Activated CD8-positive, alpha-beta memory T cell treated with anti-CD3 and anti-CD28 coated beads for 36 hours (primary cell): Measurements from ENCODE around the gene DST. TPM values are rescaled to one million over a fixed set of nuclear protein-coding genes. Genes with fewer than 3 reads are reported as not detected.

Experiments
- CTCF ChIA-PET: fragments of 350-600 bp; sonication (Branson Sonifier 250); formaldehyde crosslinking; loops from one replicate; lab custom pipeline; 2021; ENCODE audit warnings: antibody characterized with exemption; lab: Charles Lee
- POLR2A ChIA-PET: fragments of 350-600 bp; sonication (Branson Sonifier 250); formaldehyde crosslinking; loops from one replicate; lab custom pipeline; 2021; ENCODE audit warnings: antibody characterized with exemption; lab: Charles Lee
- total RNA-seq, 2 experiments: library from RNA; stranded (reverse); gene quantifications; one replicate each; pipeline ENCODE4 v1.2.3, GENCODE V29; 2021

The DST gene
- total RNA-seq, 2 experiments from 2014 or later = 1.7 TPM

DNA sequence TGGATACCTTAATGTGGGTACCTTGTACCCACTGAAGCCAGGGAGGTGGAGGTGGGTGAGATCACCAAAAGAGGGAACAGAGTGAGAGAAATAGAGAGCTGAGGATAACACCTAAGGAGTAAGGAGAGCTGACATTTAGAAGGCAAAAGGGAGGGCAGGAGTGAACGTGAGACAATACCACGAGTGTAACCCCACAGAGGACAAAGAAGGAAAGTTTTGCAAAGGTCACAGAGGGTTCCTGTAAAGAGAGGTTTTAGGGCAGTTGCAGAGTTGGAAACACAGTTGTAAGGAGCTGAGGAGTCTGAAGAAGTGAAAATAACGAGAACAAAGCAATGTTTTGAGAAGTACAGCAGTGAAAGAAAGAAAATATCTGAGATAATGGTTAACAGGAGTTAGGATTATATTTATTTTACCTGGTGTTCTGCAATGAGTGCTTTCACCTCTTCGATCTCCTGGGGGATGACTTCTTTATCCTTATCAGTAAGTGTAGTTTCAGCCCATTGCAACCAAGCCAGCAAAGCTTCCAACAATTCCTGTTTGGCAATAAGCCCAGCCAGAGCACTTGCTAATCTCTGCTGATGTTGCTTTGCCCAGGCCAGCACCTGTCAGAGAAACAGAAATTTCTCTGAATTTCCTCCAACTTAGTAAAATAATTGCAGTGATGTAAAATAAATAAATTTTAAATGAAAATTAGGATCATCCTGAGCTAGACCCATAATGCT, 166.8 kb downstream of the DST start:
- POLR2A ChIA-PET = no interaction called here
- CTCF ChIA-PET = no interaction called here

DNA sequence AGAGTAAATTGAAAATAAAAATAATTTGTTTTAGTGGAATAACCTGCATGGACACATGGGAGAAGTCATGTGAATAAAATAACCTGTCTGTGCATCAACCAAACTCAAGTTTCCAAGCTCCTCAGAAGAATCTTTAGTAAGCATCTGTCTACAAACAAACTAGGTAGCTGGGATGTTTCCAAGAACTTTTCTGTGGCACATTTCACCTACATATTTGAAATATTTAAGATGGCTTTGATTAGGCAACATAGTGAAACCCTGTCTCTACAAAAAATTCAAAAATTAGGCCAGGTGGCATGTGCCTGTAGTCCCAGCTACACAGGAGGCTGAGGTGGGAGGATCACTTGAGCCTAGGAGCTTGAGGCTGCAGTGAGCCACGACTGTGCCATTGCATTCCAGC, 168.2 kb downstream of the DST start:
- ChIA-PET CTCF (no interaction called here), POLR2A (no interaction called here)

DNA sequence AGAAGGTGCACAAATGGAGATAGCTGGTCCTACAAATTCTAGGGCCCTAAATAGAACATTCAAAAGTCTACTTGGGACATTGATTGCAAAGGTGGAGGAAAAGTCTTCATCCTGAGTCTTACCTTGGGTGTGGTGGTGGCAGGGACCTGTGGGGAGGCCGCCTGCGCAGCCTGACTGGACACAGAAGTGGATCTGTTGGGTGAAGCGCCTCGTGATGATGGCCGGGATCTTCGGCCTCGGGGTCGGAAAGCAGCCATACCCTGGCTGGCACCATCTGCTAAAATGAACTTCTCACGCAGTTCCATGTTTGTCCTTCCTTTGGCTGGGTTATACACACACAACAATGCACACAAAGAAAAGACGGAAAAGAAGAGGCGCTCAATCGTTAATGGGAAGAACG, 179.2 kb downstream of the DST start:
- POLR2A ChIA-PET = no interaction called here
- CTCF ChIA-PET = no interaction called here

DNA sequence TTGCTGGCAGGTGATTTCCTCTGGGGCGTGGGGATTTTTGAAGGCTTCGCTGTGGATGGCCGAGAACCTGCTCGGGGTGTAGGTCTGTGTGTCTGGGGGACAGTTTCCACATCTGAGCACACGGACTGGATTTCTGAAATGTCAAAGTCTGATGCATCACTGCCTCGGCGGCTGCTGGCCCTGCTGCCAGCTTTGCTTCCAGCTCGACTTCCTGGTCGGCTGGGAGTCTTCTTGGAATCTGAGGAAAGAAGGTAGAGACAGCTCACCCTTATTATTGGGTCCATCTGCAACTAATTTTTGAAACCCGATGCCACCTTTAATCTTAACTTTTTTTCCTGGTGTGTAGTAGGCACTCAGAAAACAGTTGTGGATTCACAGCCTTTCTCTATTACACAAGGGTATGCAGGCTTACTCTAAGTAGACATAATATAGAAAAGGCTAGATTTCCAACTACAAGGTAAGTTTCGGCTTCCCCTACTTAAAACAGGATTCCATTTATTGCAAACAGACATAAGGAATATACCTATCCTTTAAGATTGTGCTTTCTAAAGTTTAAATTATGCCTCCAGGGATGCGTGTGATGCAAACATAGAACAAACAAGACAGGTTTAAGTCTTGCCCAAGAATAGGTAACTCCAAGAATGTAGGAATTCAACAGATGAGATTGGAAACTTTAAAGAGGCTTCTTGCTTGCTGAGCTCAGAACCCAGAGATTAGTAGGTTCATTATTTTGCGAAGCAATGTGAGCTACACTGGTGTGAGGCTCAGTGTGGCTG, 183.5 kb downstream of the DST start:
- ChIA-PET CTCF (no interaction called here), POLR2A (no interaction called here)

DNA sequence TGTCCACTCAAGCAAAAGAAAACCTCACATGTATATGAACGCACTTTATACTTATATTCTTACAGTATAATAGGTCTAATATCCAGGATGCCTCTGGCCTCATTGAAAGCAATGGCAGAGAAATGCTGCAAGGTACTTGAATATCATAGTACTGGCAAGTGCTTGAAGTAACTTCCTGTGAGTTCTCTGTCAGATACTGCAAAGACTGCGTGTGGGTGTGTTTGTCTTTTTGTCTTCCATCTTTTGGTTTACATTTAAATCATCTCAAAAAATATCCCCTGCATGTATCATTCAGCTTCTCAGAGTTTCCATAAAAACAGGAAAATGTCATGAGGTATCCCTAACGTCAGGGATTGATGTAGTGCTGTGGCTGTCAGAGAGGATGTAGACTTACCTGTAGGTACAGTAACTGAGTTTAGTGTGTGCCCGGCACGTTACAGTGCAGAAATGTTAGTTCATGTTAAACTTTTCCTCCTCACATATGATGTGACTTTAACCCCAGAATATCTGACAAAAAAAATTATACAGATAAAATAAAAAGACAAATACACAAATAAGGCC, 184.3 kb downstream of the DST start:
- ChIA-PET CTCF (no interaction called here), POLR2A (no interaction called here)

DNA sequence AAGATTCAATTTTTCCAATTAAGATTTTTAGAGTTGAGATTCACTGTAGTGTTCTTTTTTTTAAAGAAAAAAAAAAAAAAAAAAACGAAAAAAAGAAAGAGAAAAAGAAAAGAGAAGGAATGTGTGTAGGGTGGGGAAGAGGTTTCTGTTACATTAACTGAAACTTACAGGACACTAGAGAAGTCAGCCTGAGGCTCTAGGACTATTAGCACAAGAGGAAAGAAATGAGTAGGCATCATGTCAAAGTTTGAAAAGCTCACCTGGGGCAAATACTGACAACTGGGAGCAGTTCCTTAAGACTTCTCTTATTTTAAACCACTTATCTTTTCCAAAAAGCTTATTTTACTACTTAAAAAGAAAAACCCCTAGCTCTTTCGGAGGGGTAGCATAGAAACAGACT, 185.9 kb downstream of the DST start:
- ChIA-PET POLR2A (no interaction called here), CTCF (interaction anchor here (0.7 kb wide), 1 partner anchor 1273 kb away, joined by 5 read pairs; no protein-coding TSS in a partner anchor)

DNA sequence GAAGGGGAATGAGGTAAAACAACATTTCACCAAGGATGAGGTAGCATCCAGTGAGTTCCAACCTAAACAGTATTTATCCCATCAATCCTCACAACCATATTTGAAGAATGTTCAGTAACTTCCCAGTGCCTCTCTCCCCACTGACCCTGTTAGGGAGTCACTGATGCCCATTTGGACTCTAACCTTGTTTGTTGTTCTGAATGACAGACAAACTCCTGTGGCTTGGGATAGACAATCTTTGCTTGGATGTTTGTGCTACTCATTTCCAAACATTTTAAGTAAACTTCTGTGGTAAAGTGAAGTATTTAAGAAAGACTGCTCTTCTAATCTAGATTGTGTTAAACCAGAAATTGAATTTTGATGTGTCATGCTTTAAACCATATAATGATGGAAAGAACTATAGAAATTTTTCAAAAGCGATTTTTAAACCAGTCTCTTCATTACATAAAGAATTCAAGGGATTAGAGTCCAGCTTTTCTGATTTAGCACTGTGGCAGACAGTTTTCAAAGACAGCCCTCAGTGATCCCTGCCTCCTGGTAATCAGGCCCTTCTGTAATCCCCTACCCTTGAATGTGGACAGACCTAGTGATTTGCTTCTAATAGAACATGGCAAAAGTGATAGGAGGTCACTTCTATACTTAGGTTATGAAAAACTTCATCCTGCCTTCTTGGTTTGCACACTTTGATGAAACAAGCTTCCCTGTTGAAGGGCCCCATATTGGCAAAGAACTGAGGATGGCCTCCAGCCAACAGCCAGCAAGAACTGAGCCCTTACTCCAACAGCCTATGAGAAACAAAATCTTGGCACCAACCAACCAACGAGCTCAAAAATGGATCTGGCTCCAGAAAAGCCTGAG, 191.6 kb downstream of the DST start:
- ChIA-PET POLR2A (no interaction called here), CTCF (no interaction called here)

DNA sequence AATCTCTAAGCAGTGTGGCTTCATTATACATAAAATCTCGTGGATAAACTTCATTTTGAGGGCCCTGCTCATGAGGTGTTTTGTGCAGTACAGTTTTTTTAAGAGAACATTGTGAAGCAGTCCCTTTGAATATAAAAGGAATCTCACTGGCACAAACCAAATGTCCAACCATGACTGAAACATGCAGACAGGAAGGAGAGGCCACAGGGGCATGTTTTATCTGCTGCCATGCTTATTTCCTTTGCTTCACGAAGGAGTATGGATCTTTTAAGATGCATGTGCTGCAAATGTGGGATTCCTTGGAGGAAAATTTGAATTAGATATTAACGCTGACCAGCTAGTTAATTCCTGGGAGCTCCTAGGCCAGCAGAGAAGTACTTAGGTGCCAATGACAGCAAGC, 192.3 kb downstream of the DST start:
- CTCF ChIA-PET = no interaction called here
- POLR2A ChIA-PET = no interaction called here

DNA sequence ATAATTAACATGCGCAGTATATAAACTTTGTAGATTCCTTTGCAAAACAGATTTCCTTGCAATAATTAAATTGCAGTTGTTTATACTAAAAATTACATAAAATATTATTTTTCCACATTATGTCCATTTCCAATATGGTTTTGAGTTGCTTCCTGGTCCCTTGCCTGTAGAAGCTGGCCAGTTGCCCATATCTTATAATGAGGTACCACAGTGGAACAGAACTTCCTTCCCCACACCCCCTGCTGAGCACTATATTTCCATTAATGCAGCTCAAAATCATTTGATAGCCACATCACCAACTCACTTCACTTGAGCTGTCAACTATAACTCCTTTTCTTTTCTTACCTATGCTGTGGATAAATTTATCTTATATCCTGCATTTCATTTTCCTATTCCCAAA, 194.6 kb downstream of the DST start:
- ChIA-PET POLR2A (no interaction called here), CTCF (no interaction called here)

DNA sequence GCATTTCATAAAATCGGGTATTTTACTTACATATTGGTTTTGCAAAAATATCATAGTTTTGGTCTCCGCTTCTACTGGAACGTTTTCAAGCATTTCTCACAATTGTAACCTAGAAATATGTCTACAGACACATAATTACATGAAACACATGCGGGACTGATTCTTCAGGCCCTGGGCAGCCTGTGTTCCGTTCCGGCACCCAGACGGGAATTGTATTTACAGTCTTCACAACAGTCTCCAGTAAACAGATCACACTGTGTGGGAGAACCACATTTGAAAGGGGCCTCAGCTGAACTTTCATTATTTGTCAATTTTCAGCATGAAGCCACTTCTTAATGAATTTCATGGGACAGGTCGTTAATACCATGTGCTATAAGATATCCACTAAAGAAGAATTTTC, 196.9 kb downstream of the DST start:
- ChIA-PET CTCF (no interaction called here), POLR2A (no interaction called here)

DNA sequence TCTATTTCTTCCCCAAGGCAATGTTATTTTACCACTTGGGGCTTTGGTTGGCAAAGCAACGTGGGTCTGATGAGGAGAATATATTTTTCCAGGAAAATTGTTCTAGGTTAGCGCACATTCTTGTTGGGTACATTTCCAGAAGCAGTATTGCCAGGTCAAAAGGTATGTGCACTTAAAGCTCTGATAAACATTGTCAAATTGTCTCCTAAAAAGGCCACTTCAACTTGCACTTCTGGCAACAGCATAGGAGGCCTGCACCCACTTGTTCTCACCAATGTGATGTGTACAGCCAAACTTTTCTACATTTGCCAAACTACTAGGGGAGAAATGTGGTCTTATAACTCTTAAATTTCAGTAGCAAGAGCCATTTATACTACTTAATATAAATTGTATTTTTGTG, 197.8 kb downstream of the DST start:
- ChIA-PET CTCF (no interaction called here), POLR2A (no interaction called here)

DNA sequence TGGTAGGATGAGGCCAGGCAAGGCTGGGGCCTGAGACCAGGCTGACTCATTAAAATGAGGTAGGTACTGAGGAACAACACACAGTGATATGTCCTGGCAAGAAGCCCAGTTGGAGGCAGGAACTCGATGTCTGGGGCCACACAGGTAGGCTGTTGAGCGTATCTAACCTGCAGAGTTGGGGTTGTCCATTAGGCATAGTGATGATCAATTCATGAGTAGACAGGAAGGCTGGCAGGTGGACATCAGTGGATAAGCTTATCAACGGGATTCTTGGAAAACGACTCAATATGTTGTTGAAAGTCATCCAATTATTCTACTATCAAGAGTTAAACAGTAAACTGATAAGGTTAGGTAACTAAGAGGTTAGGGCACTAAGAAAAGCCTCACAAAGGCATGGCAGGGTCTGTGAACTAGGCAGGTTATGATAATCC, 202.1 kb downstream of the DST start:
- ChIA-PET POLR2A (no interaction called here), CTCF (no interaction called here)

DNA sequence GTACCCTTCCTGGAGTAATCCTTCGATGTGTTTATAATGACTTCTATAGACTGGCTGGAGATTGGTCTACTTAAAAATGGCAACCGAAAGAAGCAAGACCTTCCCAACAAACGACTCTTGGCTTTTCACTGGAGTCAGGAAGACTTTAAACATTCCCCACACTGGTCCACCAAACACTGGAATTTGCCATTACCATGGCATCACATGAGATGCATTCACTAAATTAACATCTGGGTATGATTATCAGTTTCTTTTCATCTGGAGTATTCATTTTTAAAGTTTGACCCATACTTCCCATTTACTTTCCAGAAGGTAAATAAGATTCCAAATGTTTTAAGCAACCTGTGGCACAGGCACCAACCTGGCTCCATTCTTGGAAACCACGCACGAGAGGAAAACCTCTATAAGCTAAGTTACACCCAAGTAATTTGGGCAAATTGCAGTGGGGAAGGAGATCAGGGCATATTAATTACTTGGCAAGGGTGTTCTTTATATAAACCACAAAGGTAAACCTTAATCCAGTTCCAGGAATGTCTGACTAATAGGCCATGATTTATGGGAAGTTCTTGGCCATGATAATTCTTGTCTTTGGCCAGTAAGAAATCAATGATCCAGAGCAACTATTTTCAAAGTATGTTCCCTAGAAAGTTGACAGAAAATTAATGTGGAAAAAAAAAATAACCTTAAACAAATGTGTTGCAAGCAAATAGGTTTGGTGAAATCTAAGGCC, 205.4 kb downstream of the DST start:
- POLR2A ChIA-PET = no interaction called here
- CTCF ChIA-PET = no interaction called here

DNA sequence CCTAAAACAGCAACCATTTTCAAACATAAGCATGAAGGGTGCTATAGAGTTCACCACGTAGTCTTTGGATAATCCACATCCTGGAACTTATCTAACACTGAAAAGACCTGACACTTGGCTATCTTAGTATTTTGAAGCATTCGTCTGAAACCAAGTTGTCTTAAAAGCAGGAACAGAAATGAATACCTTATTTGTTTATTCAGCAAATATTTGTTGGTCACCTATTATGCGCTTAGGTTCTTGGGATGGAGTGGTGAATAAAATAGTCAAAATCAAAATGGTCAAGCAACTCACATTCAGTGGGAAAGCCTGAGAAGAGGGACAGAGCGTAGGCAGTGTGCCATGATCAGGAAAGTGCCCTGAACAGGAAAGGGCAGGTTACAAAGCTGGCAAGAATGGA, 206.9 kb downstream of the DST start:
- ChIA-PET POLR2A (no interaction called here), CTCF (no interaction called here)

DNA sequence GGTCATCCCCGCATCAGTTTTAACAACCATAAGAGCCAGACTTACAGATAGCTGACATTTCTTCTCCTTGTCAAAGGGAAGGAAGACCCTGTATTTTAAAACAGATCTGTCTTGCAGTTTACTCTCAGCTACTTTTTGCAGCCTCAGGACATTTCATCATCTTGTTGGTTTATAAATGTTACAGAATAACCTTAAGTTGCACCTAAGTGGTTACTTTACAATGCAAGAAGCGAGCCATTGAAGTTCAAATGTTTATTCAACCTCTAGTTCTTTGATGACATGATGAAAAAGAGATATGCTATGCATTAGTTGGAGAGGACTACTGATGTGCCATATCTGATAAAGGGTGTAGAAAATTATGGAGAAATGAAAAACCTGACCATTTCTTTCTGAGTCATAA, 207.4 kb downstream of the DST start:
- POLR2A ChIA-PET = no interaction called here
- CTCF ChIA-PET = no interaction called here

DNA sequence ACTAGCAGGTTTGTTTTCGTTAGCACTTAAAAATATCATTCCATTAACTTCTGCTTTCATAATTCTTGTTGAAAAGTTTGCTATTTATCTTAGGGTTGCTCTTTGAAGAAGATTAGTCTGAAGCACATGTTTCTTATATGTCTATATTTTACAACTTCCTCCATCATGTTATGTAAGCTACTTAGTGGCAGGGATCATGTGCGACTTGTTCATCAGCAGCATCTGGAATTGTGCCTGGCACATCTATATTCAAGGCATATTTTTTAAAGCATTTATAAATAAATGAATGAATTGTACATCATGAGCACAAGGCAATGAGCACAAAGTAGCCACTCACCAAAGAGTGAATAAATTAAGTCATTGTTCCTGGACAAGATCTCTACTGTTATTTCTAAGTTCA, 208.1 kb downstream of the DST start:
- ChIA-PET POLR2A (no interaction called here), CTCF (no interaction called here)

DNA sequence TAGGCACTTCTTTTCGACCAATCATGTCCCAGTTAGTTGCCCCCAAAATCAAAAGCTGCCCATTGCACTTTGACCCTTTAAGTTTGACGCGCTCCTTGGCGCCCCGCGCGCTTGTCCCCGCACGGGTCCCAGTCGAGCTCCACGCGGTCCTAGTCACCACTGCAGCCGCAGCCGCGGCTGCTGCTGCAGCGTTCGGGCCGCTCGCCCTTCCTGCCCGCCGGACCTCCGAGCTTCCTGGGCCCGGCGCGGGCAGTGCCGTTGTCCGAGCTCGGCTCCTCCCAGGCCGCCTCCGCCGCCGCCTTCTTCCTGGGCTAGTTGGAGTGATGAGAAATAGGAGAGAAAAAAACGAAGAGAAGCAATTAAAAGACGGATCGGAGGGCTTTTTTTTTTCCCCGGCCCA, 209.6 kb downstream of the DST start:
- POLR2A ChIA-PET = no interaction called here
- CTCF ChIA-PET = no interaction called here

DNA sequence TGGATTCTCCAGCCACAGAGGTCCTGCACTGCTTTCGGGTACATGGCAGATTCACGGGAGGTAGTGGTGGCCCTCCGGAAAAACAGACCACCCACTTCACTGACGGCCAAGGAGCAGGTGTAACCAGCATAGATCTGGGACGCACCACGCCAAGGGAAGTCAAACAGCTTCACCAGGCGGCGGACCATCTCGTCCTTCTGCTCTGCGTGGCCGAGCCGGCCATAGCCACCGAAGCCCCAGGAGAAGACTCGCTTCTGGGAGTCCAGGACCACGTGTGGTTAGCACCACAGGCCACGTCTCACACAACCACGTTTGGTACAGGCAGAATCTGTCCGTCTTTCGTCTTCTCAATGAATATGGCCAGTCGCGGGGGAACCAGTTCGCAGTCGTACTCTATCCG, 210.5 kb downstream of the DST start:
- POLR2A ChIA-PET = no interaction called here

More for the DNA sequence above, 210.5 kb downstream of the DST start:
- CTCF ChIA-PET = no interaction called here
